ENCODE results near the gene PROSER1. TPM values are rescaled to one million over a fixed set of nuclear protein-coding genes. Genes with fewer than 3 reads are reported as not detected.

PROSER1 gene
- total RNA-seq, 1 experiment from 2014 or later: 33.5 TPM

GRCh38 chr13:39013462-39013861, 24.4 kb downstream of the PROSER1 start:
- Histone ChIP-seq H3K27ac (ENCODE audit: low read depth, low read length) (no peak overlapping the region), H3K79me2 (ENCODE audit: insufficient read depth, low read length) (no peaks in the 10 kb centered on the region), H3K36me3 (ENCODE audit: control insufficient read depth in 1 of 2, insufficient read depth in 2 of 2, low read length in 2 of 2) (peaks cover 8 to 57% of the 10 kb centered on the region in 2 experiments; a peak in 3 of 4 replicates), H2AFZ (ENCODE audit: low read depth, low read length, poor library complexity, severe bottlenecking) (no peak overlapping the region), H3K4me2 (ENCODE audit: low read length) (no peak overlapping the region), H3K9ac (ENCODE audit: low read length) (no peak overlapping the region), H3K9me3 (ENCODE audit: control insufficient read depth in 1 of 2, insufficient read depth in 1 of 2, low read depth in 1 of 2, low read length in 2 of 2) (no peaks in the 10 kb centered on the region), H4K20me1 (ENCODE audit: insufficient read depth) (no peaks in the 10 kb centered on the region; the same call in 1 of the 2 replicates), H3K4me1 (ENCODE audit: control insufficient read depth in 1 of 2, insufficient read depth in 2 of 2, low read length in 2 of 2) (no peaks in the 10 kb centered on the region), H3K4me3 (replicated peaks in 1 of 2; ENCODE audit: low read depth in 1 of 2, low read length in 2 of 2) (no peak overlapping the region), H3K27me3 (ENCODE audit: insufficient read depth, low read length) (no peaks in the 10 kb centered on the region), H3K9me2 (ENCODE audit: insufficient read depth) (no peaks in the 10 kb centered on the region)
- ChIA-PET RAD21 (ENCODE audit: low non-redundant PET in 1 of 2, low total read pairs in 2 of 2, uncharacterized antibody in 2 of 2, unreplicated experiment in 2 of 2) (no interaction called here), POLR2A (no interaction called here), CTCF (no interaction called here)
- intact Hi-C loops (cut with micrococcal nuclease): no loop called here
- no TSS peak for BruUV-seq (replicated peaks)
- TF ChIP-seq MAX (IDR thresholded peaks at IDR 0.05) (no peak), CTCF (IDR thresholded peaks at IDR 0.05 in 2 of 3, conservative IDR thresholded peaks at IDR 0.05 in 1 of 3; ENCODE audit: borderline replicate concordance in 1 of 3, insufficient read depth in 1 of 3, low read depth in 2 of 3, low read length in 2 of 3) (no peak), POLR2AphosphoS5 (IDR thresholded peaks at IDR 0.05; ENCODE audit: low read depth, low read length) (no peak), ATF3 (IDR thresholded peaks at IDR 0.05) (no peak), EGR1 (IDR thresholded peaks at IDR 0.05; ENCODE audit: low read depth) (no peak), RAD21 (IDR thresholded peaks at IDR 0.05; ENCODE audit: low read depth) (no peak), ZBTB33 (IDR thresholded peaks at IDR 0.05; ENCODE audit: extremely low read depth, insufficient replicate concordance, low read length) (no peak), CBX3 (IDR thresholded peaks at IDR 0.05; ENCODE audit: low read depth) (no peak), ZNF274 (IDR thresholded peaks at IDR 0.05; ENCODE audit: low read depth, low read length) (no peak), SRF (IDR thresholded peaks at IDR 0.05; ENCODE audit: low read depth) (no peak), TCF7L2 (IDR thresholded peaks at IDR 0.05; ENCODE audit: borderline replicate concordance, extremely low read depth, insufficient read depth, insufficient read length) (no peak), ELF1 (IDR thresholded peaks at IDR 0.05; ENCODE audit: borderline replicate concordance, low read depth) (no peak), EZH2phosphoT487 (IDR thresholded peaks at IDR 0.05; ENCODE audit: borderline replicate concordance) (no peak), SP1 (IDR thresholded peaks at IDR 0.05; ENCODE audit: low read depth) (no peak), YY1 (IDR thresholded peaks at IDR 0.05; ENCODE audit: extremely low read depth, insufficient replicate concordance, low read depth, low read length) (no peak), FOSL1 (IDR thresholded peaks at IDR 0.05; ENCODE audit: low read depth) (no peak), SIN3A (IDR thresholded peaks at IDR 0.05; ENCODE audit: low read depth) (no peak), POLR2A (IDR thresholded peaks at IDR 0.05; ENCODE audit: borderline replicate concordance, extremely low read depth, insufficient read depth, insufficient read length) (no peak), REST (IDR thresholded peaks at IDR 0.05; ENCODE audit: low read depth) (no peak), JUND (IDR thresholded peaks at IDR 0.05) (no peak)
- DNase-seq (ENCODE audit: low read depth, low spot score) (no peak), ATAC-seq (no peak)
